NCI-H2227 (cell line): Measurements from ENCODE around the gene TMCC1.
"Not testable (repeated sequence)": the region's sequence is repeated elsewhere in the genome, so short reads cannot be mapped to it uniquely, and the experiment has no call there.

Source experiments
- DNase-seq: peaks from one replicate; lab custom pipeline; 2025; ENCODE audit not compliant: unreplicated experiment; lab: John Stamatoyannopoulos, UW

The TMCC1 gene

DNA sequence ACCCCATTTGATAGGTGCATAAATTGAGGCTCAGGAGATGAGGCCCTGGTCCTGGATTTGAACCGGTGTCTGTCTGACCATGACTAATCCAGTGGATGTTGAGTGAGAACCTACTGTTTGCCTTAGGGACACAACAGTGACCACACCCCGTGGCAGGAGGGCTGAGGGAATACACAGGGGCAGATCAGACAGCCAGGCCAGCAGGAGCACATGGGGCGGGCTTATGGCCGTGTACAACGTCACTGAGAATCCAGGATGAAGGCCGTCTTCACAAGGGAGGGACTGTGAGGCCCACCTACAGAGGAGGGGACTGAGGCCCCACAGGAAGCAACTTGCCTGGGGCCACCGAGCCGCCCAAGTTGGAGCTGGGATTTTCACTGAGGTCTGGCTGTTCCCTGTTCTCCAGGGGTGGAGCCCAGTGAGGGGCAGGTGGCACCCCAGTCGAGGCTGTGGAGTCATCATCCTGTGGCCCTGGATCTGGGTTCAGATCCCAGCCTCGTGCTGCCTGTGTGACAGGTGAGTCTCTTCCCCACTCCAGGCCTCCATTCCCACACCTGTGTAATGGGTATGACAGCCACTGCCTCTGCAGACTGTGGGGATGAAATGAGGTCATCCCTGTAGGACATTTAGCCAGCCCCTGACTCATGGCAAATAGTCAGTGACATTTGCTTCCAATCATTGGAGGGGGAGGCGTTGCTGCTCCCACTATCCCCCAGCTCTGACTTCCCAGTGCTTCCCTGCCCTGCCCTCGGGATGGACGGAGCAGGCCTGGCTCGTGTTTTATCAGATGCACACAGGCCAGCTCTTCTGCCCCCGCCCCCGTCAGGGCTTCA is 280.8 kb downstream of the TMCC1 start:
- no peak for DNase-seq

GRCh38 chr3:129611812-129612533 is 281.5 kb downstream of the TMCC1 start:
- no peak for DNase-seq

DNA sequence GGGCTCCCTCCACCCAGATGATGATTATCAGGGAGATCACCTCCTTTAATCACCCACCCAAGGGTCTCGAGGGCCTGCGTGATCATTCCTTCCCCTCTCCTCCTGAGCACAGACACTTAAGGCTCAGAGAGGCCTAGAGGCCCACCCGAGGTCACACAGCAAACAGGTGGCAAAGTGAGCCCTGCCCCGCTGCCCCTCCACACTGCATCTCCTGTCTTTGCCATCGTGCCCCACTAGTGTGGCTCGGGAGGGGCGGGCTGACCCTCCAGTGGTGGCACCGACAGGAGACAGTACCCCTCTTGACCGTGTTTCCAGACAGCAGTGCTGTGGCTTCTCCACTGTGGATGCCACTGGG is 282.1 kb downstream of the TMCC1 start:
- DNase-seq: no peak

GRCh38 chr3:129610794-129611445 is 282.6 kb downstream of the TMCC1 start:
- not testable (repeated sequence) for DNase-seq

DNA sequence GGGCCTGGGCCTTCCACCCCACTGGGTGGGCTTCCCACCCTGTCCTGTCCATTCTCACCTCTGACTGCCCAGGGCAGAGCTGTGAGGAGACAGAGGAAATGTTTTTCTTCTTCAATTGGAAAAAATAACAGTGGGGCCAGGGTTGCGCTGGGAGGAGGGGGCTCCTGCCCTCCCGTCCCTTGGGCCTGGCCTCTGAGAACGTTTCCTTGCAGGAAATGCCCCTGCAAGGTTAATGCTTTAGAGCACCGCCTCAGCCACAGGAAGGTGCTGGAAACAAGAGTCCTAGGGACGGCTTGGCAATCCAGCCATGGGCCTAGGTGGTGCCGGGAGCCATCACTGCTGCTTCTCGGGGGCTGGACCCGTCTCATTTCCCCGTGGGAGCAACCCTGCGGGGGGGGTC is 283.2 kb downstream of the TMCC1 start:
- DNase-seq: no peak

- no peak for DNase-seq
Measured at GRCh38 chr3:129609591-129610182, 283.8 kb downstream of the TMCC1 start.

GRCh38 chr3:129608936-129609590 is 284.4 kb downstream of the TMCC1 start:
- no peak for DNase-seq

DNA sequence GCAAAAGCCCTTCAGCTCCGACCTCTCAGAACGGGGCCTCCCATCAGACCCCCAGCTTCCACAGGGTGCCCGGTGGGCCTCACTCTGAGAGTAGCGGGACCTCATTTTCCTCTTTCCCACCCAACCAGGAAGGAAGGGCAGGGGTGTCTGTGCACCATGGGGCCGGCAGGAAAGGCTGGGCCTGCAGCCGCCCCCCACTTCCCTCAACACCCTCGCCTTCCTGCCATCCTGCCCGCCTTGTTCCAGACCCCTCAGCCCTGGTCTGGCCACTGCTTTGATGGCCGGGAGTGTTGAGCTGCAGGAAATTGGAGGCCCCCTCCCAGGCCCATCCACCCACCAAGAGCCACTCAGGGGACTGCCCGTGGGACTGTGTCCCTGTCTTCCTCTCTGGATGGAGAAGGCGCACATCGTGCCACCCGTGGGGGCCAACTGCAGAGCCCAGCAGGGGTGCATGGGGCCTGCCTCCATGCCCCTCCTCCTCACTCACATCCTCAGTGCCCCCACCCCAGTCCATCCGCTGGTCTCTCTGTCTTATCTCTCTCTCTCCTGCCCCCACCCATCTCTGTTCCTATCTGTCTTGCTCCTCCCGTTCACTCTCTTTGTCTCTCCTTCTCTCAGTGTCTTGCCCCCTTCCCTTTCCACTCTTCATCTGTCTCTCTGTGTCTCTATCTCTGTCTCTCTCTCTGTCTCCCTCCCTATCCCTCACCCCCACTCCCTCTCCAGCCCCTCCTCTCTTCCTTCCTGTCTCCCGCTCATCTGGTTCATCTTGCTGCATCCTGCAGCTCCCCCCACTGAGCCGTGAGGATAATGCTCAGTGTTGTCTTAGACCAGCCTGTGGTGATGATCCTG is 285.2 kb downstream of the TMCC1 start:
- no peak for DNase-seq

GRCh38 chr3:129607391-129608068 is 286.0 kb downstream of the TMCC1 start:
- DNase-seq: no peak

GRCh38 chr3:129606636-129607390 is 286.7 kb downstream of the TMCC1 start, which contains the start of gene PLXND1:
PLXND1 (minus strand) TSS chr3:129606676; CDS start chr3:129606639, 37 bp downstream.
- DNase-seq: peak; percentile 66

DNA sequence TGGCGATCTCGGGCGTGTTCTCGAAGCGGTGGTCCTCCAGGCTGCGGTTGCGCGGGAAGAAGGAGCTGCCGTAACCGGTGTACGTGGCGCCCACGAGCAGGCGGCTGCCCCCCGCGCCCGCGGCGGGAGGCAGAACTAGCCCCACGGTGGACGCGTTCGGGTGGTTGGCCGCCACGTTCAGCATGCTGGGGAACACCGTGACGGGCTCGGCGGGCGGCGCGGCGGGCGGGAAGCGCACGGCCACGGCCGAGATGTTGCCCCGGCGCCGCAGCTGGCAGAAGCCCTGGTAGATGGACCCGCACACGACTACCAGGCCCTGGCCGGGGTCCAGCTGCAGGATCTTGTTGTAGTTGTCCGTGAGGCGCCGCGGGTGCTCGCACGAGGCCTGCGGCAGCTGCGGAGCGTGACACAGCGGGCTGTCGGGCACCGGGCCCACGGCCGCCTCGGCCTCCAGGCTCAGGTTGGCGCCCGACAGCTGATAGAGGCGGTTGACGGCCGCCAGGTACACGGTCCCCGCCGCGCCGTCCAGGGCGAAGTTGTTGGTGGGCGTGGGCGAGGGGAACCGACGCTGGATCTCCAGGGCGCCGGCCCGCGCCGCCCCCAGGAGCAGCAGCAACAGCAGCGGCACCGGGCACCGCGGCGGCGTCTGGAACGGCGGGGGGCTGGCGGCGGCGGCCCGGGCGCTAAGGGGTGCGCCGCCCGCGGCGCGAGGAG is 287.4 kb downstream of the TMCC1 start:
- peak; percentile 43 for DNase-seq

DNA sequence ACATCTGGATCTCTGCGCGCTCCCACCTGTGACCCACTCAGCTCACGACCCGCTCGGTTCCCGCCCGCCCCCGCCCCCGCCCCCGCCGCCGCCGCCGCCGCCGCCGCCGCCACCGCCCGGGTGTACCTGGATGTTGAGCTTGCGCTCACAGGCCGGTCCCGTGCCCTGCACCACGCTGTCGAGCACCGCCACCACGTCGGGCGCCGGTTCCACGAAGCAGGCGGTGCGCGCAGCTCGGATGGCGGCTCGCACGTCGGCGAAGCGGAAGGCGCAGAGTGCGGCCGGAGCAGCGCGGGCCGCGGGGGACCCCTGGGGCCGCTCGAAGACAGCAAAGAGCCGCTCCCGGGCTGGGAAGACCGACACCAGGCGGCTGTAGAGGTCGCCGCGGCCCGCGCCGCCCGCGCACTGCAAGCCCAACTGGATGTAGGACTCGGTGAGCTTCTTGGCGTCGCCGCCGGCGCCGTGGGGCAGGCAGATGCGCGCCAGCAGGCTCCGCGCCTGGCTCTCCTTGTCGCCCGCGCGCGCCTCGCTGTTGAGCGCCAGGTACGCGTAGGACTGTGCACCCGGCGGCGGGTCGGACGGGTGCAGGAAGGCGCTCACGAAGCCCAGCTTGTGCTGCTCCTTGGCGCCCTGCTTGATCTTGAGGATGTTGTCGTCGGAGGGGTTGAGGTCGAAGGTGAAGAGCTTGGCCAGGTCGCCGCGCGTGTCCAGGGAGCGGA is 288.1 kb downstream of the TMCC1 start:
- peak; percentile 64 for DNase-seq

DNA sequence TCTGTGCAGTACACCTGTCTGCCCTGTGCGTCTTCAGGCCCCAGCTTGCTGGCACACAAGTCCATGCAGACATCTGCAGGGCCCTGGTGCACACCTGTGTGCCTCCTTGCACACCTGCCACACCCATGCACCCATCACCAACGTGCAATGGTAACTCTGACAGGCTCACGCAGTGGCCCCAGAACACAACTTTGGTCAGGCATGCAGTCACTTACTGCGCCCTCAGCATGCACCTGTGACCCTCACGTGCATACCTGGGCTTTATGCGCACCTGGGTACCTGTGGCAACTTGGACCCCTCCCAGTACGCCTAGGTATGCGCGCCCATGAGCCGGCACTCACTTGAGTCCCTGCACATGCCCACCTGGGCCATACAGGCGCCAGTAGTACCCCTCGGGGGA is 288.7 kb downstream of the TMCC1 start:
- no peak for DNase-seq

GRCh38 chr3:129603991-129604749 is 289.3 kb downstream of the TMCC1 start:
- no peak for DNase-seq

- DNase-seq: no peak
Measured at GRCh38 chr3:129603561-129603942, 290.0 kb downstream of the TMCC1 start.

DNA sequence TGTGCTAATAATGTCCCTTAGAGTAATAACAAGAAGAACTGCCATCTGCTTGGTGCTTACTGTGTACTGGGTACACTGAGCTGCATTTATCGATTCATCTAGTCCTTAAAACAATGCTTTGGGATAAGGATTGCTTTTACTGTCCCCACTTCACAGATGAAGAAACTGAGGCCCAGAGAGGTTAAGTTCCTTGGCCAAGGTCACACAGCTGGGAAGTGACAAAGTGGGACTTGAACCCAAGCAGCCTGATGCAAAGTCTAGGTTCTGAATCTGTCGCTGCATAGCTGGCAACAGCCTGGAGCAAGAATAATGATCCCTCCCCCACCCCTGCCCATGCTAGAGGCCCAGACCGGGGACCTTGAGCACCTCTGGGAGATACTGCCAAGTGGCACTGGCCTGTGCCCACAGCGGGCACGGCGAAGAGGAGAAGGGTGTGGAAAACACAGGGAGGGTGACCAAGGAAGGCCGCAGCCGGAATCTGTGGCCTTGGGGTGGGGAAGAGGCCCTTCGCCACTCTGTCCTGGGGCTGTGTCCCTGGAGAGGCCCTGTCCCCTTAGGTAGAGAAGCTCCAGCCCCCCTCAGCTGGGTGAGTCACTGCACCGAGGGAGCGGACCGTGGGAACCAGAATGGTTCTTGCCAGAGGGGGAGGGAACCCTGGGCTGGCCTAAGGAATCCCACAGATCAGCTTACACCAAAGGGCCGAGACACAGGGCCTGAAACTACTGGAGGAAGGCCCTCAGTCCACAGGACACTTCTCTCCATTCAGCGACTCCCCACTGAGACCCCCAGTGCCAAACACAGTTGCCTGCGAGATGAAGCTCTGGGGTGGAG is 290.6 kb downstream of the TMCC1 start:
- no peak for DNase-seq
